K562 (cell line): ENCODE measurements around the gene ANGPTL7.

Source experiments
- ATF6 ChIP-seq: sonication (generic); formaldehyde crosslinking; IDR thresholded peaks from 2 replicates; pipeline ENCODE4 v1.4.0; 2020; ENCODE audit warnings: mild to moderate bottlenecking, missing genetic modification reagents
- CTCF ChIP-seq, 3 experiments: IDR thresholded peaks in 2 of 3; conservative IDR thresholded peaks in 1 of 3; 2 replicates each; pipeline ENCODE4 v1.5.1; 2011 to 2012; ENCODE audit warnings: low read length in 3 of 3, mild to moderate bottlenecking in 3 of 3, control low read depth in 2 of 3, improper control_type of control experiment in 1 of 3, inconsistent platforms in 1 of 3, low read depth in 1 of 3, mixed read lengths in 1 of 3, moderate library complexity in 1 of 3; ENCODE audit not compliant: insufficient read depth in 2 of 3
- SPI1 ChIP-seq: IDR thresholded peaks from 2 replicates; pipeline ENCODE4 v1.6.1; 2011; ENCODE audit warnings: low read depth, low read length, control low read depth, borderline replicate concordance
- ZFP1 ChIP-seq: fragments of 450-650 bp; formaldehyde crosslinking; IDR thresholded peaks from 2 replicates; pipeline ENCODE4 v1.4.0; 2020; ENCODE audit warnings: mild to moderate bottlenecking, mixed read lengths

- no peak for TF ChIP-seq ZFP1 (CRISPR knock-in tag)
- no peak for TF ChIP-seq ATF6 (CRISPR knock-in tag)
- no peak for TF ChIP-seq SPI1
- no peak for TF ChIP-seq CTCF (IDR thresholded peaks at IDR 0.05 in 2 of 3, conservative IDR thresholded peaks at IDR 0.05 in 1 of 3; ENCODE audit: insufficient read depth in 2 of 3, low read depth in 1 of 3, low read length in 3 of 3)
These were observed 40.0 kb downstream of the ANGPTL7 start for GRCh38 chr1:11229203-11229602.
